HCT116 (cell line): Measurements from ENCODE around the gene ECEL1. TPM values are rescaled to one million over a fixed set of nuclear protein-coding genes. Genes with fewer than 3 reads are reported as not detected.

Experiments
- ATAC-seq: fragments of 200-7000 bp; cut with Tn5 transposase; 2 replicates; pipeline ENCODE4 v1.9.1; 2020; ENCODE audit warnings: mild to moderate bottlenecking, moderate library complexity
- BruUV-seq: library from RNA; stranded (reverse); fragments of 400-500 nt; replicated peaks from 2 replicates; lab custom pipeline; 2021; lab: Mats Ljungman, UMichigan
- CTCF ChIA-PET: fragments of 300-600 bp; sonication (Branson Sonifier 250); formaldehyde crosslinking; loops from one replicate; lab custom pipeline; 2021; ENCODE audit warnings: antibody characterized with exemption; lab: Charles Lee
- POLR2A ChIA-PET: fragments of 300-600, 350-600 bp; sonication (Branson Sonifier 250); formaldehyde crosslinking; loops from one replicate; lab custom pipeline; 2021; ENCODE audit warnings: antibody characterized with exemption; lab: Charles Lee
- RAD21 ChIA-PET, 2 experiments: fragments of 300-600 bp; sonication (Branson Sonifier 250); formaldehyde crosslinking; loops; one replicate each; lab custom pipeline; 2023; ENCODE audit warnings: low total read pairs in 2 of 2; ENCODE audit not compliant: uncharacterized antibody in 2 of 2, unreplicated experiment in 2 of 2, low non-redundant PET in 1 of 2; lab: Charles Lee
- DNase-seq: peaks from one replicate; pipeline ENCODE4 v3.0.0-alpha.2; 2010; ENCODE audit warnings: low read depth, low spot score
- H2AFZ ChIP-seq: fragments of 200-600 bp; shearing (Covaris generic), sonication (generic); 2 replicates; pipeline ENCODE4 v1.6.1; 2017; ENCODE audit warnings: low read depth, mixed run types, mixed read lengths, antibody characterized with exemption, low read length; ENCODE audit not compliant: poor library complexity, severe bottlenecking
- H3K27ac ChIP-seq: 2 replicates; pipeline ENCODE4 v1.5.1; 2012; ENCODE audit warnings: low read depth, low read length
- H3K27me3 ChIP-seq: fragments of 200-600 bp; sonication (generic); 2 replicates; pipeline ENCODE4 v1.6.1; 2016; ENCODE audit warnings: mixed run types, low read length, mixed read lengths; ENCODE audit not compliant: insufficient read depth
- H3K36me3 ChIP-seq, 2 experiments: fragments of 200-500 bp in 1 of 2; fragments of 200-600 bp in 1 of 2; sonication (Bioruptor generic) in 1 of 2; sonication (generic) in 1 of 2; 2 replicates each; pipeline versions ENCODE4 v1.5.1 to v1.6.1; 2014 to 2016; ENCODE audit warnings: low read length in 2 of 2, inconsistent platforms in 1 of 2, mixed read lengths in 1 of 2, mixed run types in 1 of 2; ENCODE audit not compliant: insufficient read depth in 2 of 2, control insufficient read depth in 1 of 2
- H3K4me1 ChIP-seq, 2 experiments: fragments of 200-600 bp in 1 of 2; sonication (generic) in 1 of 2; 2 replicates each; pipeline versions ENCODE4 v1.5.1 to v1.6.1; 2012 to 2017; ENCODE audit warnings: low read length in 2 of 2, inconsistent platforms in 1 of 2, mild to moderate bottlenecking in 1 of 2, mixed read lengths in 1 of 2, mixed run types in 1 of 2, moderate library complexity in 1 of 2; ENCODE audit not compliant: insufficient read depth in 2 of 2, control insufficient read depth in 1 of 2
- H3K4me2 ChIP-seq: fragments of 200-600 bp; sonication (generic); 2 replicates; pipeline ENCODE4 v1.6.1; 2017; ENCODE audit warnings: mixed run types, low read length, mixed read lengths
- H3K4me3 ChIP-seq, 2 experiments: fragments of 200-600 bp in 1 of 2; sonication (generic) in 1 of 2; replicated peaks in 1 of 2; 2 replicates each; pipeline ENCODE4 v1.5.1; 2011 to 2016; ENCODE audit warnings: low read length in 2 of 2, control low read depth in 1 of 2, low read depth in 1 of 2, mild to moderate bottlenecking in 1 of 2, mixed read lengths in 1 of 2, mixed run types in 1 of 2
- H3K79me2 ChIP-seq: fragments of 200-600 bp; sonication (generic); 2 replicates; pipeline ENCODE4 v1.6.1; 2017; ENCODE audit warnings: mild to moderate bottlenecking, mixed run types, low read length, moderate library complexity, mixed read lengths; ENCODE audit not compliant: insufficient read depth
- H3K9ac ChIP-seq: fragments of 200-600 bp; sonication (generic); 2 replicates; pipeline ENCODE4 v1.6.1; 2016; ENCODE audit warnings: low read length, mixed read lengths
- H3K9me2 ChIP-seq: fragments of 200-600 bp; sonication (generic), shearing (Covaris generic); 2 replicates; pipeline ENCODE4 v1.6.1; 2017; ENCODE audit warnings: mixed run types, mild to moderate bottlenecking, moderate library complexity; ENCODE audit not compliant: insufficient read depth
- H3K9me3 ChIP-seq, 2 experiments: fragments of 200-500 bp in 1 of 2; fragments of 200-600 bp in 1 of 2; sonication (Bioruptor generic) in 1 of 2; sonication (generic) in 1 of 2; 2 replicates each; pipeline ENCODE4 v1.6.1; 2014 to 2017; ENCODE audit warnings: low read length in 2 of 2, mixed read lengths in 2 of 2, inconsistent platforms in 1 of 2, low read depth in 1 of 2, mild to moderate bottlenecking in 1 of 2, mixed run types in 1 of 2, moderate library complexity in 1 of 2; ENCODE audit not compliant: control insufficient read depth in 1 of 2, insufficient read depth in 1 of 2
- H4K20me1 ChIP-seq: fragments of 200-600 bp; sonication (generic), shearing (Covaris generic); 2 replicates; pipeline ENCODE4 v1.6.1; 2017; ENCODE audit warnings: mixed run types, mild to moderate bottlenecking, moderate library complexity; ENCODE audit not compliant: insufficient read depth
- CBX3 ChIP-seq: IDR thresholded peaks from 2 replicates; pipeline ENCODE4 v1.6.1; 2012; ENCODE audit warnings: low read depth
- CEBPB ChIP-seq: IDR thresholded peaks from 2 replicates; pipeline ENCODE4 v1.6.1; 2012; ENCODE audit warnings: low read depth
- ELF1 ChIP-seq: IDR thresholded peaks from 2 replicates; pipeline ENCODE4 v1.6.1; 2012; ENCODE audit warnings: low read depth, borderline replicate concordance
- EZH2 ChIP-seq: fragments of 200-600 bp; sonication (generic); IDR thresholded peaks from 2 replicates; pipeline ENCODE4 v1.6.1; 2017; ENCODE audit warnings: antibody characterized with exemption, mixed run types
- JUND ChIP-seq: IDR thresholded peaks from 2 replicates; pipeline ENCODE4 v1.6.1; 2012
- POLR2A ChIP-seq: IDR thresholded peaks from 2 replicates; pipeline ENCODE4 v1.7.0; 2011; ENCODE audit warnings: borderline replicate concordance; ENCODE audit not compliant: insufficient read depth, insufficient read length; ENCODE audit errors: extremely low read depth
- POLR2AphosphoS5 ChIP-seq: IDR thresholded peaks from 2 replicates; pipeline ENCODE4 v1.6.1; 2011; ENCODE audit warnings: mild to moderate bottlenecking, low read depth, low read length, moderate library complexity
- RAD21 ChIP-seq: IDR thresholded peaks from 2 replicates; pipeline ENCODE4 v1.6.1; 2012; ENCODE audit warnings: low read depth, mild to moderate bottlenecking
- SIN3A ChIP-seq: IDR thresholded peaks from 2 replicates; pipeline ENCODE4 v1.6.1; 2012; ENCODE audit warnings: low read depth
- TCF7L2 ChIP-seq: IDR thresholded peaks from 2 replicates; pipeline ENCODE4 v1.7.0; 2011; ENCODE audit warnings: borderline replicate concordance, inconsistent platforms; ENCODE audit not compliant: insufficient read depth, insufficient read length; ENCODE audit errors: extremely low read depth
- YY1 ChIP-seq: IDR thresholded peaks from 2 replicates; pipeline ENCODE4 v1.6.1; 2011; ENCODE audit warnings: low read length, low read depth, moderate library complexity, mild to moderate bottlenecking; ENCODE audit not compliant: insufficient replicate concordance; ENCODE audit errors: extremely low read depth
- ZFX ChIP-seq: fragments of 450-650 bp; IDR thresholded peaks from 2 replicates; pipeline ENCODE4 v1.6.1; 2017
- intact Hi-C: fragments of 100-400 bp; cut with micrococcal nuclease; formaldehyde crosslinking; loops from 2 replicates; pipeline ENCODE4 v1.10.0; 2022
- total RNA-seq: library from RNA; stranded (reverse); gene quantifications from one replicate; pipeline ENCODE4 v1.2.1, GENCODE V29; 2021; ENCODE audit not compliant: unreplicated experiment
- TF ChIP-seq, protein P1 (sequence below): IDR thresholded peaks from 2 replicates; pipeline ENCODE4 v1.6.1; 2012; ENCODE audit warnings: low read depth
- TF ChIP-seq, protein P2 (sequence below), 3 experiments: fragments of 200-600 bp in 1 of 3; sonication (generic) in 1 of 3; IDR thresholded peaks in 2 of 3; conservative IDR thresholded peaks in 1 of 3; 2 replicates each; pipeline ENCODE4 v1.5.1; 2012 to 2017; ENCODE audit warnings: low read depth in 2 of 3, low read length in 2 of 3, antibody characterized with exemption in 1 of 3, borderline replicate concordance in 1 of 3, control low read depth in 1 of 3, mild to moderate bottlenecking in 1 of 3, mixed read lengths in 1 of 3, mixed run types in 1 of 3, moderate library complexity in 1 of 3; ENCODE audit not compliant: insufficient read depth in 1 of 3

ECEL1 gene
- total RNA-seq, 1 experiment from 2014 or later, result not detected

DNA sequence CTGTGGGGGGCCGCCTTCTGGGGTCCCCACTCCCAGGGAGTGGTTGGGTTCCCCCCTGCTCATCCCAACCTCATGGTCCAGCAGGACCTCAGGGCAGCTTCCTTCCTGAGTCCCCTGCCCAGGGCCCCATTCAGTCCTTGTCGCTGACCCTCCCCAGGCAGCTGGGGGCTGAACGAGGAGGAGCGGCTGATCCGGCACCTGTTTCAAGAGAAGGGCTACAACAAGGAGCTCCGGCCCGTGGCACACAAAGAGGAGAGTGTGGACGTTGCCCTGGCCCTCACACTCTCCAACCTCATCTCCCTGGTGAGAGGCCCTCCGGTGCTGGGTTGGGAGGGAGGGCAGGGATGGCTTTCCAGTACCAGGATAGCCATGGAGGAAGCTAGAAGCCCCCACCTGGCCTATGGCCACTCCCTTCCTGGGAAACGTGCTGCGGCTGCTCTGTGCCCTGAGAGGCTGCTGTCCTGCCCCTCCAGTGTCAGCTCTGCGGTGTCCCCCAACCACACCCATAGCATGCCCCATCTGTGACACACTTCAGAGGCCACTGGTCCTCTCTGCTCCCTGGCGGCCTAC lies 38.8 kb upstream of the ECEL1 start:
- ChIA-PET RAD21 (no interaction called here), POLR2A (no interaction called here), CTCF (no interaction called here)
- BruUV-seq, result no TSS peak
- Histone ChIP-seq H3K9me3 (no peaks in the 10 kb centered on the region), H3K9ac (no peak overlapping the region), H3K4me3 (no peak overlapping the region), H3K9me2 (no peaks in the 10 kb centered on the region), H2AFZ (no peak overlapping the region), H3K36me3 (no peaks in the 10 kb centered on the region), H3K27ac (no peak overlapping the region), H3K27me3 (no peaks in the 10 kb centered on the region), H3K4me1 (peaks cover 0 to 6% of the 10 kb centered on the region in 2 experiments; a peak in 1 of 4 replicates), H3K79me2 (no peaks in the 10 kb centered on the region), H3K4me2 (no peak overlapping the region), H4K20me1 (no peaks in the 10 kb centered on the region)
- intact Hi-C loops, result loop anchor here (10.0 kb wide), 1 partner anchor 182 kb away; no protein-coding TSS in a partner anchor
- DNase-seq (no peak), ATAC-seq (no peak)
- TF ChIP-seq RAD21 (no peak), CBX3 (no peak), POLR2AphosphoS5 (no peak), EZH2 (no peak), SIN3A (no peak), CEBPB (no peak), JUND (no peak), YY1 (no peak)

DNA sequence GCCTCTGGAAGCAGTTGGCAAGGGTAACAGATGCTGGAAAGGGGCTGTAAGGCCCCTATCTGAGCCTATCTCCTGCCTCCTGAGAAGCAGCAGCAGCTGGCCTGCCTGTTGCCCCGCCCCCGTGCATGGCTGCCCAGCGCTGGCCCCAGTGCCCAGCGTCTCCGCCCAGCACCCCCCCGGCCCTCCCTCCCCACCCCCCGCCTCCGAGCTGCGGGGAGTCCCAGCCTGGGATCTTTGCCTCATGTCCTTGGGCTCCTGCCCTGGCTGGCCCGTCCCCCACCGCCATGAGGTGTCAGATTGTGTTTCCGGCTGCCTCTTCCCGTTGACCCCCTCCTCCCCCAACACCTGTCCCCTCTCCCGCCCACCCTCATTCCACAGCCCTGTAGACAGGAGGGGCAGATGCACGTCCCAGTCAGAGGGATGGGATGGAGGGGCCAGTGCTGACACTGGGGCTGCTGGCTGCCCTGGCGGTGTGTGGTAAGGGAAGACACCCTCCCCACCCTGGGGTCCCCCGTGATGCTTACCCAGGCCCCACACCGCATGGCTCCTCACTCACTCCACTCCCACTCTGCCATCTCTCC lies 38.2 kb upstream of the ECEL1 start, which contains the start of gene CHRND:
CHRND (plus strand) TSS at position 370 of the 581 bp plus-strand sequence; CDS start at position 426, 56 bp downstream.
- Histone ChIP-seq H3K9me2 (no peaks in the 10 kb centered on the region), H3K36me3 (no peaks in the 10 kb centered on the region), H3K27me3 (no peaks in the 10 kb centered on the region), H3K9me3 (no peaks in the 10 kb centered on the region), H3K4me1 (peaks cover 0 to 6% of the 10 kb centered on the region in 2 experiments; a peak in 1 of 4 replicates), H4K20me1 (no peaks in the 10 kb centered on the region), H3K4me3 (no peak within 1 kb of the TSS), H3K79me2 (no peaks in the 10 kb centered on the region), H2AFZ (no peak within 1 kb of the TSS), H3K9ac (no peak within 1 kb of the TSS), H3K27ac (no peak within 1 kb of the TSS), H3K4me2 (no peak within 1 kb of the TSS)
- RAD21 ChIA-PET, result no interaction called here
- ATAC-seq (no peak), DNase-seq (no peak)
- intact Hi-C loops, result loop anchor here (10.0 kb wide), 1 partner anchor 181 kb away; no protein-coding TSS in a partner anchor
- CTCF ChIA-PET, result no interaction called here
- POLR2A ChIA-PET, result no interaction called here
- no TSS peak for BruUV-seq
- no peak for TF ChIP-seq POLR2A
- no peak for TF ChIP-seq YY1
- TF ChIP-seq ZFX, result no peak
- no peak for TF ChIP-seq CBX3
- no peak for TF ChIP-seq TCF7L2
- no peak for TF ChIP-seq ELF1
- TF ChIP-seq, protein P1, sequence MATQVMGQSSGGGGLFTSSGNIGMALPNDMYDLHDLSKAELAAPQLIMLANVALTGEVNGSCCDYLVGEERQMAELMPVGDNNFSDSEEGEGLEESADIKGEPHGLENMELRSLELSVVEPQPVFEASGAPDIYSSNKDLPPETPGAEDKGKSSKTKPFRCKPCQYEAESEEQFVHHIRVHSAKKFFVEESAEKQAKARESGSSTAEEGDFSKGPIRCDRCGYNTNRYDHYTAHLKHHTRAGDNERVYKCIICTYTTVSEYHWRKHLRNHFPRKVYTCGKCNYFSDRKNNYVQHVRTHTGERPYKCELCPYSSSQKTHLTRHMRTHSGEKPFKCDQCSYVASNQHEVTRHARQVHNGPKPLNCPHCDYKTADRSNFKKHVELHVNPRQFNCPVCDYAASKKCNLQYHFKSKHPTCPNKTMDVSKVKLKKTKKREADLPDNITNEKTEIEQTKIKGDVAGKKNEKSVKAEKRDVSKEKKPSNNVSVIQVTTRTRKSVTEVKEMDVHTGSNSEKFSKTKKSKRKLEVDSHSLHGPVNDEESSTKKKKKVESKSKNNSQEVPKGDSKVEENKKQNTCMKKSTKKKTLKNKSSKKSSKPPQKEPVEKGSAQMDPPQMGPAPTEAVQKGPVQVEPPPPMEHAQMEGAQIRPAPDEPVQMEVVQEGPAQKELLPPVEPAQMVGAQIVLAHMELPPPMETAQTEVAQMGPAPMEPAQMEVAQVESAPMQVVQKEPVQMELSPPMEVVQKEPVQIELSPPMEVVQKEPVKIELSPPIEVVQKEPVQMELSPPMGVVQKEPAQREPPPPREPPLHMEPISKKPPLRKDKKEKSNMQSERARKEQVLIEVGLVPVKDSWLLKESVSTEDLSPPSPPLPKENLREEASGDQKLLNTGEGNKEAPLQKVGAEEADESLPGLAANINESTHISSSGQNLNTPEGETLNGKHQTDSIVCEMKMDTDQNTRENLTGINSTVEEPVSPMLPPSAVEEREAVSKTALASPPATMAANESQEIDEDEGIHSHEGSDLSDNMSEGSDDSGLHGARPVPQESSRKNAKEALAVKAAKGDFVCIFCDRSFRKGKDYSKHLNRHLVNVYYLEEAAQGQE, result no peak
- TF ChIP-seq, protein P2, sequence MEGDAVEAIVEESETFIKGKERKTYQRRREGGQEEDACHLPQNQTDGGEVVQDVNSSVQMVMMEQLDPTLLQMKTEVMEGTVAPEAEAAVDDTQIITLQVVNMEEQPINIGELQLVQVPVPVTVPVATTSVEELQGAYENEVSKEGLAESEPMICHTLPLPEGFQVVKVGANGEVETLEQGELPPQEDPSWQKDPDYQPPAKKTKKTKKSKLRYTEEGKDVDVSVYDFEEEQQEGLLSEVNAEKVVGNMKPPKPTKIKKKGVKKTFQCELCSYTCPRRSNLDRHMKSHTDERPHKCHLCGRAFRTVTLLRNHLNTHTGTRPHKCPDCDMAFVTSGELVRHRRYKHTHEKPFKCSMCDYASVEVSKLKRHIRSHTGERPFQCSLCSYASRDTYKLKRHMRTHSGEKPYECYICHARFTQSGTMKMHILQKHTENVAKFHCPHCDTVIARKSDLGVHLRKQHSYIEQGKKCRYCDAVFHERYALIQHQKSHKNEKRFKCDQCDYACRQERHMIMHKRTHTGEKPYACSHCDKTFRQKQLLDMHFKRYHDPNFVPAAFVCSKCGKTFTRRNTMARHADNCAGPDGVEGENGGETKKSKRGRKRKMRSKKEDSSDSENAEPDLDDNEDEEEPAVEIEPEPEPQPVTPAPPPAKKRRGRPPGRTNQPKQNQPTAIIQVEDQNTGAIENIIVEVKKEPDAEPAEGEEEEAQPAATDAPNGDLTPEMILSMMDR (IDR thresholded peaks at IDR 0.05 in 2 of 3, conservative IDR thresholded peaks at IDR 0.05 in 1 of 3; ENCODE audit: borderline replicate concordance in 1 of 3, insufficient read depth in 1 of 3, low read depth in 2 of 3, low read length in 2 of 3), result no peak
- TF ChIP-seq POLR2AphosphoS5, result no peak
- no peak for TF ChIP-seq SIN3A
- no peak for TF ChIP-seq EZH2
